Lung (tissue), 12 donors: ENCODE results near the gene METAP2. TPM values are rescaled to one million over a fixed set of nuclear protein-coding genes. Genes with fewer than 3 reads are reported as not detected.

Source experiments
- ATAC-seq: fragments of 200-7000 bp; cut with Tn5 transposase; one replicate; pipeline ENCODE4 v1.9.1; 2020; ENCODE audit warnings: moderate number of reproducible peaks; ENCODE audit not compliant: insufficient read depth, low FRiP score
- DNase-seq, 3 donors: peaks; one replicate each; pipeline ENCODE4 v3.0.0-alpha.2; 2013 to 2017
- H3K27ac ChIP-seq, 2 donors: one replicate each; pipeline ENCODE4 v1.5.1; 2013; ENCODE audit warnings: mild to moderate bottlenecking in 2 of 2, moderate library complexity in 2 of 2, control low read depth in 1 of 2, inconsistent platforms in 1 of 2, low read depth in 1 of 2, low read length in 1 of 2
- H3K27me3 ChIP-seq, 3 donors: one replicate each; pipeline ENCODE4 v1.5.1; 2013; ENCODE audit warnings: low read length in 2 of 3; ENCODE audit not compliant: control insufficient read depth in 3 of 3, insufficient read depth in 3 of 3
- H3K36me3 ChIP-seq, 4 donors: one replicate each; pipeline ENCODE4 v1.5.1; 2013; ENCODE audit warnings: low read length in 4 of 4, mild to moderate bottlenecking in 1 of 4, moderate library complexity in 1 of 4; ENCODE audit not compliant: control insufficient read depth in 4 of 4, insufficient read depth in 4 of 4
- H3K4me1 ChIP-seq, 5 donors: one replicate each; pipeline ENCODE4 v1.5.1; 2013; ENCODE audit warnings: low read length in 5 of 5, mild to moderate bottlenecking in 2 of 5, moderate library complexity in 1 of 5; ENCODE audit not compliant: control insufficient read depth in 5 of 5, insufficient read depth in 5 of 5
- H3K4me3 ChIP-seq: one replicate; pipeline ENCODE4 v1.5.1; 2013; ENCODE audit warnings: mild to moderate bottlenecking, control low read depth, moderate library complexity
- H3K9ac ChIP-seq, 2 donors: one replicate each; pipeline ENCODE4 v1.5.1; 2013; ENCODE audit warnings: low read length in 2 of 2, control low read depth in 1 of 2; ENCODE audit not compliant: insufficient read depth in 1 of 2
- H3K9me3 ChIP-seq, 4 donors: one replicate each; pipeline ENCODE4 v1.5.1; 2013; ENCODE audit warnings: low read length in 3 of 4, mild to moderate bottlenecking in 1 of 4, moderate library complexity in 1 of 4; ENCODE audit not compliant: control insufficient read depth in 4 of 4, insufficient read depth in 3 of 4
- WGBS, 2 donors: extraction: QIAGEN DNeasy Blood & Tissue Kit; methylation state at CpG; one replicate each; pipeline ENCODE4 v1.1.7; 2013; 5-methylcytosine and 5-hydroxymethylcytosine counted together
- polyA plus RNA-seq, 2 donors: library from polyadenylated mRNA; stranded (reverse); fragments of 200-250 nt; gene quantifications; one replicate each; pipeline ENCODE4 v1.2.1, GENCODE V29; 2013
- total RNA-seq, 2 donors: library from RNA; depleted of rRNA in 1 of 2; stranded (reverse); fragments of >200 nt in 1 of 2; gene quantifications; one replicate each; pipeline ENCODE4 v1.2.1, GENCODE V29; 2014 to 2021
- TF ChIP-seq, protein P1 (sequence below): IDR thresholded peaks from 2 replicates; pipeline ENCODE4 v1.5.1; 2012; ENCODE audit warnings: mild to moderate bottlenecking; ENCODE audit errors: control extremely low read depth, extremely low read depth
- donor health status: control.
- donor health status: control.
- donor health status: Bipolar disorder and iron deficiency.
- donor health status: healthy.
- donor health status: DM: yes; HTN: yes; CAD: no.

Gene METAP2
- total and polyA plus RNA-seq, 4 donors: 49.1 to 60.4 (median 51.4) TPM

DNA sequence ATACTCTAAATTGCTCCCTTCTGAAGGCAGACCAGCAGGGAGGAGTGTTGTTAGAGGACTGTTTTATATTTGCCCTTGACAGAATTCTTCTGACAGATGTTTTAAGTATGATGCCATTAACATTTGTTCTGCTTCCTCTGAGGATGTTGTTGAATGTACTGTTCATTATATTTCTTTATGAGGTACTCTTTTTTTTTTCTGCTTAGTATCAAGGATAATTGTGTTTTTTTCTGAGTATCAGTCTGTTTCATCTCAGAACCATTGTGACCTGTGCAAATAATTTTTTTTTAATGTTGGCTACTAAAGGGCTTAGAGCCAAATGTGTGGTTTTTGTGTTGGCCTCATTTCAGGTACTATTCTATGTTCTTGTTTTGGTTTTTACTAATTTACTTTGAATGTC, 10.6 kb downstream of the METAP2 start:
- Histone ChIP-seq H3K9me3 (no peaks in the 10 kb centered on the region), H3K9ac (no peak overlapping the region), H3K27ac (no peak overlapping the region), H3K4me3 (no peak overlapping the region), H3K4me1 (peaks cover 0 to 3% (median 0%) of the 10 kb centered on the region in 5 donors), H3K36me3 (peaks cover 4 to 27% (median 19%) of the 10 kb centered on the region in 4 donors), H3K27me3 (no peaks in the 10 kb centered on the region)
- TF ChIP-seq, protein P1, sequence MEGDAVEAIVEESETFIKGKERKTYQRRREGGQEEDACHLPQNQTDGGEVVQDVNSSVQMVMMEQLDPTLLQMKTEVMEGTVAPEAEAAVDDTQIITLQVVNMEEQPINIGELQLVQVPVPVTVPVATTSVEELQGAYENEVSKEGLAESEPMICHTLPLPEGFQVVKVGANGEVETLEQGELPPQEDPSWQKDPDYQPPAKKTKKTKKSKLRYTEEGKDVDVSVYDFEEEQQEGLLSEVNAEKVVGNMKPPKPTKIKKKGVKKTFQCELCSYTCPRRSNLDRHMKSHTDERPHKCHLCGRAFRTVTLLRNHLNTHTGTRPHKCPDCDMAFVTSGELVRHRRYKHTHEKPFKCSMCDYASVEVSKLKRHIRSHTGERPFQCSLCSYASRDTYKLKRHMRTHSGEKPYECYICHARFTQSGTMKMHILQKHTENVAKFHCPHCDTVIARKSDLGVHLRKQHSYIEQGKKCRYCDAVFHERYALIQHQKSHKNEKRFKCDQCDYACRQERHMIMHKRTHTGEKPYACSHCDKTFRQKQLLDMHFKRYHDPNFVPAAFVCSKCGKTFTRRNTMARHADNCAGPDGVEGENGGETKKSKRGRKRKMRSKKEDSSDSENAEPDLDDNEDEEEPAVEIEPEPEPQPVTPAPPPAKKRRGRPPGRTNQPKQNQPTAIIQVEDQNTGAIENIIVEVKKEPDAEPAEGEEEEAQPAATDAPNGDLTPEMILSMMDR: no peak
- no peak for ATAC-seq
- DNase-seq: no peak

DNA sequence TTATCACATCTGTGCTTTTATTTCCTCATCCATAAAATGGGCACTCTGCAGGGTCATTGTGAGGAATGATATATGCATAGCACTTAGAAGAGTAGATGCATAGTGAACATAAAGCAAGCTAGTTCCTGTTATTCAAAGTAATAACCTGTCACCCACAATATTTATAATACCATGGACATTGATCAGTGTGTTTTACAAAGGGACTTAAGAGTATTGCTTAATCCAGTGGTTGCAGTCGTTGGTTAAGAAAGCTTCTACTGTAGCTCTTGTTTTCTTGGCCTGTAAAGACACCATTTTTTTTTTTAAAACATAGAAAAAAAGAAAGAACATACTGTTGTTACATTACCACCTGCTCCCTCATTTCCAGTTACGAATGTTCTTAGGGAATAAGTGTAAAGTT, 13.1 kb downstream of the METAP2 start:
- Histone ChIP-seq H3K9me3 (no peaks in the 10 kb centered on the region), H3K27me3 (no peaks in the 10 kb centered on the region), H3K4me3 (no peak overlapping the region), H3K9ac (no peak overlapping the region), H3K36me3 (peaks cover 7 to 30% (median 16%) of the 10 kb centered on the region in 4 donors), H3K4me1 (no peaks in the 10 kb centered on the region), H3K27ac (no peak overlapping the region)
- WGBS, 2 donors: 44 to 69% methylated on average over 2 of the region's 2 CpGs
- TF ChIP-seq, protein P1: no peak
- no peak for ATAC-seq
- DNase-seq: no peak

DNA sequence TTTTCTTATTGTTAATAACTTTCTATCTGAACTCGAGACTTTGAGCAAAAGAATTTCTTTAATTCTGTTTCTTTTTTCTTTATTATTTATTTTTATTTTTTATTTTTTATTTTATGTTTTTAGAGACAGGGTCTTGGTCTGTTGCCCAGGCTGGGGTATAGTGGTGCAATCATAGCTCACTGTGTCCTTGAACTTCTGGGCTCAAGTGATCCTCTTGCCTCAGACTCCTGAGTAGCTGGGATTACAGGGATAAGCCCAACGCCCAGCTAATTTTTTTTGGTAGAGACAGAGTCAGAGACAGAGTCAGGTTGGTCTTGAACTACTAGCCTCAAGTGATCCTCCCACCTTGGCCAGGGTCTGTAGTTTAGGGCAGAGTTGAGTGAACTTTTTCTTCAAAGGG, 18.5 kb downstream of the METAP2 start:
- no peak overlapping the region for H3K27ac ChIP-seq
- no peaks in the 10 kb centered on the region for H3K9me3 ChIP-seq
- DNase-seq (no peak), ATAC-seq (no peak)
- no peaks in the 10 kb centered on the region for H3K4me1 ChIP-seq
- peaks cover 7 to 47% (median 19%) of the 10 kb centered on the region in 4 donors for H3K36me3 ChIP-seq
- WGBS, 2 donors: 91 to 93% methylated on average over 2 of the region's 2 CpGs
- no peak overlapping the region for H3K9ac ChIP-seq
- H3K27me3 ChIP-seq: no peaks in the 10 kb centered on the region
- H3K4me3 ChIP-seq: no peak overlapping the region
- TF ChIP-seq, protein P1: no peak

DNA sequence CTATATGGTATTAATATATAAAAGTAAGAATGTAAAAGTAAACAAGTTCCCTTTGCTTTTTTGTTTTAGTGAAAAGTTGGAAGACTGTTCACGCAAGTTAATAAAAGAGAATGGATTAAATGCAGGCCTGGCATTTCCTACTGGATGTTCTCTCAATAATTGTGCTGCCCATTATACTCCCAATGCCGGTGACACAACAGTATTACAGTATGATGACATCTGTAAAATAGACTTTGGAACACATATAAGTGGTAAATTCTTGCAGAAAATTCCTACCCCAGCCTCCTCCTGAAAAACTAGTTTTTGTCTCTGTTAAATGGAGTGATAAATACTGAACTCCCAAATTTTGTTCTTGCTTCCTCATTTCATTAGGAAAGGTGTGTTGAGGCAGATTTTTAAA, 20.9 kb downstream of the METAP2 start:
- Histone ChIP-seq H3K4me3 (no peak overlapping the region), H3K9me3 (peaks cover 0 to 6% (median 1%) of the 10 kb centered on the region in 4 donors), H3K27me3 (no peaks in the 10 kb centered on the region), H3K27ac (no peak overlapping the region), H3K36me3 (peaks cover 10 to 55% (median 26%) of the 10 kb centered on the region in 4 donors), H3K9ac (no peak overlapping the region), H3K4me1 (no peaks in the 10 kb centered on the region)
- TF ChIP-seq, protein P1: no peak
- DNase-seq (no peak), ATAC-seq (no peak)
- WGBS, 2 donors: 87 to 91% methylated on average over 2 of the region's 2 CpGs
